CD4-positive, alpha-beta T cell treated with Interleukin-15 for 1 hour (primary cell): ENCODE data around the gene AACS.
"Not testable (repeated sequence)": the region's sequence is repeated elsewhere in the genome, so short reads cannot be mapped to it uniquely, and the experiment has no call there.

Experiments
- DNase-seq: peaks from one replicate; pipeline ENCODE4 v3.0.0-alpha.2; 2020

The AACS gene

DNA sequence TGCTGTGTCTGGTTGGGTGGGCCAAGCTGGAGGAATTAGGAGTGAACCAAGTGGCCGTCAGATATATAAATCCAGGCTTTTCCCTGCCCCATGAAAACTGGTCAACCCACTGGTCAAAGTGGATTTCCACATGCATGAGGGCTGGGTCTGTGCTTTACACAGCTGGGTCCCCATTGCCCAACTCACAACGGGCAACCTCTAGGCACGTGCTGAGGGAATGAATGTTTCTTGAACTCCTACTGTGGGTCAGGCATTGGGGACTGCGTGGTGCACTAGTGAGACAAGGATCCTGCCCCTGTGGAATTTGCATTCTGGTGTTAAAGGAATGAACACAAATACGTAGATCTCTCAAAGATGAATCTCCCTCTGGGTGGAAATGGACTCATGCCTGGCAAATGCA, 7.5 kb upstream of the AACS start:
- DNase-seq = no peak

GRCh38 chr12:125061229-125061628, 4.0 kb upstream of the AACS start:
- DNase-seq = no peak

DNA sequence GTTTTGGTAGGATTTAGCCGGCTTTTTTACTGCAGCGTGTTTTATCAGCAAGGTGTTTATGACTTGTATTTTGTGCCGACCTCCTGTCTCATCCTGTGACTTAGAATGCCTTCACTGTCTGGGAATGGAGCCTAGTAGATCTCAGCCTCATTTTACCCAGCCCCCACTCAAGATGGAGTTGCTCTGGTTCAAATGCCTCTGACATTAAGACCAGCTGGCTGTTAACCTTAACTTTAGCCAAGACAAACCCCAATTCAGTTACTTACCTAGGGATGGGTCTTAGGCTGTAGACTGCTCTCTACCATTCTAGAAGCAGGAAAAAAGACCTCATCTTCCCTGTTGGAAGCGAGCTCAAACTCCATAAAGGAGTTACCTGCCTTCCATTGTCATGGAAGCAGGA, 1.7 kb upstream of the AACS start:
- not testable (repeated sequence) for DNase-seq

DNA sequence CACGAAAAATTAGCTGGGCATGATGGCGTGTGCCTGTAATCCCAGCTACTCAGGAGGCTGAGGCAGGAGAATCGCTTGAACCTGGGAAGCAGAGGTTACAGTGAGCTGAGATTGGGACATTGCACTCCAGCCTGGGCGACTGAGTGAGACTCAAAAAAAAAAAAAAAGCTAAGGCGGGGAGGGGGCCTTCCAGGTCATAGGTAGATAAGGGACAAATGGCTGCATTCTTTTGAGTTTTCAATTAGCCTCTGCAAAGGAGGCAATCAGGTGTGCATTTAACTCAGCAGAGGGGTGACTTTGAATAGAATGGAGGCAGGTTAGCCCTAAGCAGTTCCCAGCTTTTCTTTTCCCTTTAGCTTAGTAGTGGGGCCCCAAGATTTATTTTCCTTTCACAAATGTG, 743 bp upstream of the AACS start:
- no peak for DNase-seq

DNA sequence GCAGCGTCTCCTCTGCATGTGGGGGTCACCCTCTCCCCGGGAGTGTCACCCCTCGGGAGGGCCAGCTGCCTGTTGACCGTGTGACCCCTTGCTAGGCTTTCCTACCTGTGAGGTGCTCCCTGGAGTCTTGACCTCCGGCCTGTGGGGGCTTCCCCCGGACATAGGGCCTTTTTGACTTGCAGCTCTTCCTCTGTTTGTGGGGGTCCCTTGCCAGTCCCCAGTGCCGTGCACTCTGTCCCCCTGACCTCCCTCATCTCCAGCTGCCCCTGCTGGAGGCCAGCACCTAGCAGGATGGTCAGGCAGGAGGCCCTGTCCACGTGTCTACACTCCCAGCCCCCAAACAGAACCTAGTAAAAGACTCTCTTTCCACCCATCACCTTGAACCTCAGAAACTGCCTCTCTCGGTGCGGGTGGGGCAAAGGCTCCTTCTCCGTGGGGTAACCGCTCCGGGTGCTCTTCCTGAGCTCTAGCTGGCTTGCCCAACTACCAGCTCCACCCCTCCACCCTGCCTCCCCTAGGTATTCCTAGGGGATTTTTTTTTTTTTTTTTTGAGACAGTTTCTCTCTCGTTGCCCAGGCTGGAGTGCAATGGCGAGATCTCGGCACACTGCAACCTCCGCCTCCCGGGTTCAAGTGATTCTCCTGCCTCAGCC, 810 bp downstream of the AACS start:
- DNase-seq = no peak

DNA sequence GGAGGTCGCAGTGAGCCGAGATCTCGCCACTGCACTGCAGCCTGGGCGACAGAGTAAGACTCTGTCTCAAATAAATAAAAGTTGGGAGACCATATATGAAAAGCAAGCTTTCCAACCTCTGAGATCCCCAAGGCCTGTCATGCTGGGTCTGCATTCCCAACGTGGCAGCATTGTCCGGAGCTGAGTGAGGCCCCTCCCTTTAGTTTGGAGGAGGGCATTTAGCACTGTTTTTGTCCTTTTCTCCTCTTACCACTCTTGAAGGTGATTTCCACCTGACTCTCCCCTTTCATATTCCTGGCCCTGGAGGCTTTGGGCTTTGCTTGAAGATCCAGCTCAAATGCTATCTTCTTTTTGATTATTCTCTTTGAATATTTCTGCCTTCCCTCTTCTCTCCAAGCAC, 3.2 kb downstream of the AACS start:
- no peak for DNase-seq

- no peak for DNase-seq
Measured at GRCh38 chr12:125069616-125070015, 4.4 kb downstream of the AACS start.

GRCh38 chr12:125070112-125070511, 4.9 kb downstream of the AACS start:
- no peak for DNase-seq

DNA sequence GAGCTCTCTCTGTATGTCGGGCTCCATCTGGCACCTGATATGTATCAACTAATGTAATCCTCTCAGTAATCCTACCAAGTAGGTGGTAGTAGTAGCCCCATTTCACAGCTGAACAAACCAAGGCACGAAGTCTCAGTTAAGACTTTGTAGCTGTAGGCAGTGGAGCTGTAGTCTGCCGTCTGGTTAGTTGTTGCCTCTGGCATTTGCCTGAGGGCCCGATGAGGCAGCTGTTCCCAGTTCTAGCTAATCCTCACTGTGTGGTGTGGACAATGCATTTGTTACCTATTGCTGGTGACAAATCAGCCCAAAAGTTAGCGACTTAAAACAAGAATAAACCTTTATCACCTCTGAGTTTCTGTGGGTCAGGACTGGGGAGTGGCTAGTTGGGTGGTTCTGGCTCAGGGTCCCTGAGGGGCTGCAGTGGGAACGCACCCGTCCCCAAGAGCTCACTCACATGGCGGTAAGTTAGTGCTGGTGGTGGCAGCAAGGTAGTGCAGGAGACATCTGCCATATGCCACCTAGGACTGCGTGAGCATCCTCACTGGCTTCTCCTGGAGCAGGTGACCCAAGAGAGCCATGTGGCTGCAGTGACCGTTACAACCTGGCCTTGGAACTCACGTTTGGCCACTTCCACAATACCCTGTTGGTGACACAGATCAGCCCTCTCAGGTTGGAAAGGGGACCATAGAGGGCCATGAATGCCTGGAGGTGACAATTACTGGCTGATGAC, 5.6 kb downstream of the AACS start:
- no peak for DNase-seq

DNA sequence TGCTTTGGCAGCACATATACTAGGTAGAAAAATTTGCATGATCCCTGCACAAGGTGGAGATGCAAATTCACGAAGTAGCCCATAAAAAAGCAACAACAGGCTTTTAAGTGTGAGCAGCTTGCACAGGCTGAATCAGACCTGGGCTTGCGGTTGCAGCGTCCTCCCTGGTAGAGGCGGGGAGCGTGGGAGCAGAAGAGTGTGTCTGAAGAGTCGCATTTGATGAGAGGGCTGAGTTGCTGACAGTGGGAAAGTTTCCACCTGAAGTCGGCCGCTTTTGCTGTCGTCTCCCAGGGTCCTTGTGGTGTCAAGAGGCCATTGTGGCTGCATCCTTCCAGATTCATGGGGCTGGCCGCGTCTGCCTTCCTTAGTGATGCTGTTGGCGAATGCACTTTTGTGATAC, 6.2 kb downstream of the AACS start:
- no peak for DNase-seq

- no peak for DNase-seq
Measured at GRCh38 chr12:125072496-125072895, 7.3 kb downstream of the AACS start.

DNA sequence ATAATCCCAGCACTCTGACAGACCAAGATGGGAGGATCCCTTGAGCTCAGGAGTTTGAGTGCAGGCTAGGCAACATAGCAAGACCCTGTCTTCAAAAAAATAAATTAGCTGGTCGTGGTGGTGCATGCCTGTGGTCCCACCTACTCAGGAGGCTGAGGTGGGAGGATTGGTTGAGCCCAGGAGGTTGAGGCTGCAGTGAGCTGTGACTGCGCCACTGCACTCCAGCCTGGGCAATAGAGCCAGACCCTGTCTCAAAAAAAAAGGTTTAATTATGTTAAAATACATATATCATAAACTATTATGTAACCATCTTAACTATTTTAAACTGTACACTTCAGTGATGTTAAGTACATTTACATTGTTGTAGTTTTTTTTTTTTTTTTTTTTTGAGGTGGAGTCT, 9.1 kb downstream of the AACS start:
- DNase-seq = not testable (repeated sequence)

DNA sequence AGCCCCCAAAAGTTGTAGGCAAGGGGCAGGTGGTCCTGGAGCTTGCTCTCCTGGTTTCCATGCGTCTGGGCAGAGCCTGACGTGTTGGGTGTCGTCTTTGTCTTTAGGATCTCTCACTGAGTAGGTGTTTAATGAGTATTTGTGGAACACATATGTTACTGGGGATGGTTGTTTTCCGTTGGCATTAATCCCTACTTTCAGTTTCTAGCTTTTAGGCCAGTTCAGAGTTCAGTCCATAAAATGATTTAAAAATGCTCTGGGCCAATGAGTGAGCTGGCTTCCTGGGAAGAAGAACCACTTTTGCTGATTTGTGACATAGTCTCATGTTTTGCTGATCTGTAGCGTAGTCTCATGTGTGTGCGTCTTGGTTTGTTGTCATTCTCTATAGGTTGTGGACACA, 10.9 kb downstream of the AACS start:
- no peak for DNase-seq

GRCh38 chr12:125079084-125079483, 13.8 kb downstream of the AACS start:
- DNase-seq = no peak

GRCh38 chr12:125079648-125080645, 14.7 kb downstream of the AACS start:
- DNase-seq = no peak

DNA sequence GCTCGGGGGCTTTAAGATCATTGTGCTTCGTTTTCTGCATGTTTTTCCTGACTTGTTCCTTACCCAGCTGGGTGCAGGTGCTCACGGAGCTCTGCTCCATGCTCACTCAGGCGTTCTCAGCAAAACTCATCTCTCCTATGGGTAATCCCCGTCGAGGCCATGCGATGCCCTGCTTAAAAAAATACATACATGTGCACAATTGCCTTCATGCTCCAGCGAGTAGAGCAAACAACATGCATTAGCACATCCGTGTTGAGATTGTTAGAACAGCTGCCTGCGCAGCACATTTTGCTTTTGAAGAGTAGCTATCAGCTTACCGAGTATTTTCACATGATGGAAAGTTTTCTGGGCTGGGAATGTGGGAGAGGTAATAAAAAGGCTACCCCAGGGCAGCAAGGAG, 16.2 kb downstream of the AACS start:
- no peak for DNase-seq

DNA sequence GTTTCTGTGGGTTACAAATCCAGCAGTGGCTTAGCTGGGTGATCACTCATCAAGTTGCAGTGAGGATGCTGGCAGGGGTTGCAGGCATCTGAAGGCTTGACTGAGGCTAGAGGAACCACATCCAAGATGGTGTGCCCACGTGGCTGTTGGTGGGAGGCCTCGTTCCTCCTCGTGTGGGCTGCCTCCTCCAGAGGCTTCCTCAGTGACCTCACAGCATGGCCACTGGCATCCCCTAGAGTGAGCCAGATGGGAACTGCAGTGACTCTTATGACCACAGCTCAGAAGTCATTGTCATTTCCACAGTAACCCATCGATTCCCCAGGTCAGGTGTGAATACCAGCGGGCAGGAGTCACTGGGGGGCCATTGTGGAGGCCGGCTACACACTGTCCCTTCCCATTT, 17.8 kb downstream of the AACS start:
- DNase-seq = no peak

- not testable (repeated sequence) for DNase-seq
Measured at GRCh38 chr12:125088199-125088598, 23.0 kb downstream of the AACS start.

DNA sequence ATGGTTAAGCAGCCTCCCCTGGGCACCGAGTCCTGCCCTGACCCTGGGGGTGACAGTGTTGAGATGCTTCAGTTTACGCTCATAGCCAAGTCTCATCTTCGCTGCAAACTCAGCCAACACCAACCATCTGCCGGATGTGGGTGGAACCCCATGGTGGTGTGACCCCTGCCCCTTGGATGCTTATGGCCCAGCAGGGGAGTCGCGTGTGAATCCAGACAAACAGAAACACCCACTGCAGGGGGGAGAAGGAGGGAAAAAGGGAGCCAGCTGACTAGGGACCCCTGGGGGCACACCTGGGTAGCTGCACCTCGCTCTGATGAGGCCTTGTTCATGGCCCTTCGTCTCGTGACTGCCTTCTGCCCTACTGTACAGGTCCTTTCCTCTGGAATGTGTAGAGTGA, 23.8 kb downstream of the AACS start:
- no peak for DNase-seq

GRCh38 chr12:125089626-125090025, 24.4 kb downstream of the AACS start:
- no peak for DNase-seq

DNA sequence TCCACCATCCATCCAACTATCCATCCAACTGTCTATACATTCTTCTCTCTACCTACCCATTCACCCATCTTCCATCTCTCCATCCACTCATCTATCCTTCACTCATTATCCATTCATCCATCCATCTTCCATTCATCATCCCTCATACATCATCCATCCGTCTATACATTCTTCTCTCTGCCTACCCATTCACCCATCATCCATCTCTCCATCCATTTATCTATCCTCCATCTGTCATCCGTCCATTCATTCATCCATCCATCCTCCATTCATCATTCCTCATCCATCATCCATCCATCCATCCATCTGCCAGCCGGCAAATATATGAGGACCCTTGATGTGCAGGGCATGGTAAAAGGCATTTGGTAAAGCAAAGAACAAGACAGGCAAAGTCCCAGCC, 25.2 kb downstream of the AACS start:
- DNase-seq = no peak

- DNase-seq = no peak
Measured at GRCh38 chr12:125091401-125091800, 26.2 kb downstream of the AACS start.

DNA sequence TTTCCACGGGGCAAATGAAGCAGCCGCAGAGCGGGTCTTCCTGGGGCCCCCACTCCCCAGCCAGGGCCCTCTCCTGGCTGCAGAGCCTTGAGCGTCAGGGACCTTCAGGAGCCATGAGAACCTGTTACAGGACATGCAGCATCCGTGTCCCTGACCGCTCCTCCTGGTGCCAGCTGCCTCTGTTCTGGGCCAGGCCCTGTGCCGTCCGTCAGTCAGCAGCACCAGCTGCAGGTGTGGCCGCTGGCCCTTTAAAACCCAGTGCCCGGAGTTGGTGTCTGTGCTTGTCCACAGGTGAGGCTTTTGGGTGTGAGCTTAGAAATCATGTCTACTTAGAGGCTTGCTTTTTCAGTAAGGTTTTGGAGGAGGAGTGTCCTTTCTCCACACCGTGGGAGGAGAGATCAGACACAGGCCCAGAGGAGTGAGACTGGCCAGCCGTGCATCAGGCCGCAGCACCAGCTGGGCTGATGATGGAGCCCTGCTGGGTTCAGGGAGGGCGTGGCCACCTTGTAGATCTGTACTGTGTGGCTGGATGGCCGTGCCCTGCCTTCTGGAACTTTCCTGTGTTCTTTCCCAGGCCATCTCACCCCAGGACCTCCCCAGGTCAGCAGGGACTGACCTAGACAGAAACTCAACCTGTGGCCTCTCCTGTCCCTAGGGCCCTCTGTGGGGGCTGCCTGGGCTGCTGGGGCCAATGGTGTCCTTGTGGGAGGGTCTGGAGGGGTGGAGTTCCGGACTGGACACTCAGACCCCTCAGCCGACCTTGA, 27.1 kb downstream of the AACS start:
- DNase-seq = no peak
